B cell (primary cell): ENCODE measurements around the gene ZNF423.

Source experiments
- EZH2 ChIP-seq: IDR thresholded peaks from 2 replicates; pipeline ENCODE4 v1.6.1; 2012; ENCODE audit warnings: borderline replicate concordance, low read depth, mild to moderate bottlenecking, moderate library complexity, low read length; ENCODE audit not compliant: insufficient read depth, poor library complexity, severe bottlenecking
- TF ChIP-seq, protein P1 (sequence below): fragments of 200-600 bp; IDR thresholded peaks from one replicate; pipeline ENCODE4 v1.8.0; 2022; ENCODE audit warnings: antibody characterized with exemption, mild to moderate bottlenecking

DNA sequence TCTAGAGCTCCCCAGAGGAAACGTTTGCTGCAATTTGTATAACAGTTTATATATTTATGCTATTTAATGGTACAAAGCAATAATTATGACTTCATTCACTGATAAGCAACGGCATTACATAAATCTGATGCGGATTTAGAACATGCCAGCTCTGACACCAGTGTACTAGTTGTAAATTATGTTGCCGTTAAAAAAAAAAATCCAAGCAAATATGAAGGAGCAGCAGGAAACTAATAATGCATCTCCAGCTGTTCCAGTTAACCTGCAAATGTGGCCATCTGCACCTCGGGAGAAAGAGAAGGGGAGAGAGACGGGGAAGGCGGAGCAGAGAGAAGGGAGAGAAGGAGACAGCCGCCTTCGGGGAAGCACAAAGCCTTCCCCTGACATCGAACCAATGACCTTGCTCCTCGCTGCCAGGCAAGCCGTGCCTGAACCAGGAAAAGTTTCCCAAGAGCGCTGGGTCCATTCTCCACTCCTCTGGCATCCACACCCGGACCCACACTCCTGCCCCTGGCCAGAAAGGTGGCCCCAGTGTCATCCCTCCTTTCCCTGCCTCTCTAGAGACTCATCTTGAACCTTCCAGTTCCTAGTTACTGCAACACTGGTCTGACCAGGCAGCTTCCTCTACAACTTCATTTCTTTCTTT is 307.5 kb downstream of the ZNF423 start:
- TF ChIP-seq, protein P1, sequence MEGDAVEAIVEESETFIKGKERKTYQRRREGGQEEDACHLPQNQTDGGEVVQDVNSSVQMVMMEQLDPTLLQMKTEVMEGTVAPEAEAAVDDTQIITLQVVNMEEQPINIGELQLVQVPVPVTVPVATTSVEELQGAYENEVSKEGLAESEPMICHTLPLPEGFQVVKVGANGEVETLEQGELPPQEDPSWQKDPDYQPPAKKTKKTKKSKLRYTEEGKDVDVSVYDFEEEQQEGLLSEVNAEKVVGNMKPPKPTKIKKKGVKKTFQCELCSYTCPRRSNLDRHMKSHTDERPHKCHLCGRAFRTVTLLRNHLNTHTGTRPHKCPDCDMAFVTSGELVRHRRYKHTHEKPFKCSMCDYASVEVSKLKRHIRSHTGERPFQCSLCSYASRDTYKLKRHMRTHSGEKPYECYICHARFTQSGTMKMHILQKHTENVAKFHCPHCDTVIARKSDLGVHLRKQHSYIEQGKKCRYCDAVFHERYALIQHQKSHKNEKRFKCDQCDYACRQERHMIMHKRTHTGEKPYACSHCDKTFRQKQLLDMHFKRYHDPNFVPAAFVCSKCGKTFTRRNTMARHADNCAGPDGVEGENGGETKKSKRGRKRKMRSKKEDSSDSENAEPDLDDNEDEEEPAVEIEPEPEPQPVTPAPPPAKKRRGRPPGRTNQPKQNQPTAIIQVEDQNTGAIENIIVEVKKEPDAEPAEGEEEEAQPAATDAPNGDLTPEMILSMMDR, result no peak
- no peak for TF ChIP-seq EZH2
